ENCODE results near the gene CHAT. TPM values are rescaled to one million over a fixed set of nuclear protein-coding genes. Genes with fewer than 3 reads are reported as not detected.

CHAT gene
- total RNA-seq, 1 donor from 2014 or later: not detected

DNA sequence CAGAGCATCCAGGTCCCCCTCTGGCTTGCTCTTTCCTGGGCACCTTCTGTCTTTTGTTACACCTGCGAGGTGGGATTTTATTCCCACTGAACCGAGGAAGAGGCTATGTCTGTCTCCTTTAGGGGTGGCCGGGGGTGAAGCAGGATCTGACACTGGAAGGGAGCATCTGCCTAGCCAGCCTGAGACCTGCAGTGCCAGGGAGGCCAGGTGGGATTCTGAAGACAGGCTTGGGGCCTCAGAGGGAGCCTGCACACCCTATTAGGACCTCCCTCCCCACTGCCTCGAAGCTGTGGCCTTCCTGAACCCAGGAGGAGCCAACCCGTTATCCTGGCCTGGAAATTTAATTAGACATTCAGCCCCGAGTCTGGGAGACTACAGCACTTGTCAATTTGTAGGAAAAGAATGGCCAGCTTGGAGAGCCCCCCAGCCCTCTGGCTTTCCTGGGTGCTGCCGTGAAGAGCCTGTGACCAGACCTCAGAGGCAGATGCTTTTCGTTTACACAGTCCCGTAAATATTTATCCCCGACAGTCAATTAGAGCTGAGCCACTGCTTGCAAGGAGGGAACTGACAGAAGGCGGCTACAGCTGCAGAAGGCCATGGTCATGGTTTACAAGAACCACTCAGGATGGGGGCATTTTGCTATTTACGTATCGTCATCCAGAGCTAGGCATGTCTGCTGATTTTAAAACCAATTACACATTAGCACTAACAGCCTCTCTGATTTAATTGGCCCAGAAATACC, 19.7 kb downstream of the CHAT start:
- H3K9me3 ChIP-seq (replicated peaks): no peaks in the 10 kb centered on the region
- DNase-seq: no peak
- no peak overlapping the region for H3K4me3 ChIP-seq

GRCh38 chr10:49634069-49634660, 20.3 kb downstream of the CHAT start:
- Histone ChIP-seq H3K36me3 (no peaks in the 10 kb centered on the region), H3K27ac (replicated peaks) (no peak overlapping the region), H3K27me3 (ENCODE audit: low read depth) (peaks cover 53% of the 10 kb centered on the region), H3K9me3 (replicated peaks) (no peaks in the 10 kb centered on the region), H3K4me1 (no peaks in the 10 kb centered on the region), H3K4me3 (no peak overlapping the region)
- TF ChIP-seq, protein P1, sequence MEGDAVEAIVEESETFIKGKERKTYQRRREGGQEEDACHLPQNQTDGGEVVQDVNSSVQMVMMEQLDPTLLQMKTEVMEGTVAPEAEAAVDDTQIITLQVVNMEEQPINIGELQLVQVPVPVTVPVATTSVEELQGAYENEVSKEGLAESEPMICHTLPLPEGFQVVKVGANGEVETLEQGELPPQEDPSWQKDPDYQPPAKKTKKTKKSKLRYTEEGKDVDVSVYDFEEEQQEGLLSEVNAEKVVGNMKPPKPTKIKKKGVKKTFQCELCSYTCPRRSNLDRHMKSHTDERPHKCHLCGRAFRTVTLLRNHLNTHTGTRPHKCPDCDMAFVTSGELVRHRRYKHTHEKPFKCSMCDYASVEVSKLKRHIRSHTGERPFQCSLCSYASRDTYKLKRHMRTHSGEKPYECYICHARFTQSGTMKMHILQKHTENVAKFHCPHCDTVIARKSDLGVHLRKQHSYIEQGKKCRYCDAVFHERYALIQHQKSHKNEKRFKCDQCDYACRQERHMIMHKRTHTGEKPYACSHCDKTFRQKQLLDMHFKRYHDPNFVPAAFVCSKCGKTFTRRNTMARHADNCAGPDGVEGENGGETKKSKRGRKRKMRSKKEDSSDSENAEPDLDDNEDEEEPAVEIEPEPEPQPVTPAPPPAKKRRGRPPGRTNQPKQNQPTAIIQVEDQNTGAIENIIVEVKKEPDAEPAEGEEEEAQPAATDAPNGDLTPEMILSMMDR (IDR thresholded peaks at IDR 0.05; ENCODE audit: borderline replicate concordance): no peak
- no peak for DNase-seq
- intact Hi-C loops (cut with micrococcal nuclease): no loop called here

More for the DNA sequence above, 19.7 kb downstream of the CHAT start:
- TF ChIP-seq, protein P1 (IDR thresholded peaks at IDR 0.05; ENCODE audit: borderline replicate concordance): no peak
- H3K36me3 ChIP-seq: no peaks in the 10 kb centered on the region
- intact Hi-C loops (cut with micrococcal nuclease): no loop called here
- no peaks in the 10 kb centered on the region for H3K4me1 ChIP-seq
- peaks cover 52% of the 10 kb centered on the region for H3K27me3 ChIP-seq (ENCODE audit: low read depth)
- no peak overlapping the region for H3K27ac ChIP-seq (replicated peaks)

DNA sequence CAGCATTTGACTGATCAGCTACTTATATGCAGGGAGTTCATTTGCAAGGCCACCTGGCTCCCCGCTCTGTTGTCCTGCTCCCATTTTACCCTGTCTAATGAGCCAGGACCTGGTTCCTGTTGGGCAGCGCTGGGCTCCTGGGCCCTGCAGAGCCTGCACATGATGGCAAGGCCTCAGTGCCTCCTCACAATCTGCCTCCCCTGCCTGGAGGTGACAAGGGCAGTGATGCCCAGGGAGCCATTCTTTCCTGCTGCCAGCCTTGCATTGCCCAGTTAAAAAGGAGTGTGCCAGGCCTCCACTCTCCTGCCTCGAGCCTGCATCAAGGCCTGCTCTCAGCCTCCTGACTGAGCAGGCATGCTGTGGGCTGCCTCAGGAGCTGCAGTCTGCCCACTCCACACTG, 28.5 kb downstream of the CHAT start:
- no peaks in the 10 kb centered on the region for H3K36me3 ChIP-seq
- H3K4me3 ChIP-seq: no peak overlapping the region
- H3K4me1 ChIP-seq: no peaks in the 10 kb centered on the region
- TF ChIP-seq, protein P1 (IDR thresholded peaks at IDR 0.05; ENCODE audit: borderline replicate concordance): no peak
- no peak overlapping the region for H3K27ac ChIP-seq (replicated peaks)
- H3K27me3 ChIP-seq (ENCODE audit: low read depth): peaks cover 82% of the 10 kb centered on the region
- H3K9me3 ChIP-seq (replicated peaks): no peaks in the 10 kb centered on the region
- intact Hi-C loops (cut with micrococcal nuclease): no loop called here
- DNase-seq: no peak

GRCh38 chr10:49643241-49644034, 29.6 kb downstream of the CHAT start:
- Histone ChIP-seq H3K27ac (replicated peaks) (no peak overlapping the region), H3K9me3 (replicated peaks) (no peaks in the 10 kb centered on the region), H3K27me3 (ENCODE audit: low read depth) (peaks cover 83% of the 10 kb centered on the region), H3K36me3 (no peaks in the 10 kb centered on the region), H3K4me3 (no peak overlapping the region), H3K4me1 (no peaks in the 10 kb centered on the region)
- intact Hi-C loops (cut with micrococcal nuclease): no loop called here
- no peak for DNase-seq
- TF ChIP-seq, protein P1 (IDR thresholded peaks at IDR 0.05; ENCODE audit: borderline replicate concordance): no peak

DNA sequence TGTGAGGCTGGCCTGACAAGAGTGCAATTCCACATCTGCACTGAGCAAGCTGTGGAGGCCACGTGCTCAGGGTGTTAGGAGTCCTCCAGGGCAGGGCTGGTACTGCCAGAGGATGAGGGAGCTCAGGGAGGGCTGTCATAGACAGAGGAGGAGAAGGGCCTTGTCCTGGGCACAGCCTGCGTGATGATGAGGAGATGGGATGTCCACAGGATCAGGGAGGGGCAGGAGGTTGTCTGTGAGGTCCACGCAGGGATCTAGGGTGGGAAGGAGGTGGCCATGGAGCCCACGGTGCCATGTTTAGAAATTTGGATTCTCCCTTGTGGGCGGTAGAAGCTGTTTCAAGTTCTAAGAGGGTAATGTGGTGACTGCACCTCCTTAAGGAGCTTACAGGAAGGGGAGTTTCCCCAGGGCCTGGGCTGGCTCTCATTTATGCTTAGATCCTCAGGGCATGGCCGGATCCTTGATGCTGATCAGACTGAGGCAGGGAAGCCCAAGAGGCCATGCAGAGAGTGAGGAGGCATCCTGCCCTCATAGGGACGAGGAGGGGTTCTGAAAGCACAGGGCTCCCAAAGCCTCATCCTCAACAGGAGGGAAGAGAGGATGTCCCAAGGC, 30.3 kb downstream of the CHAT start:
- Histone ChIP-seq H3K4me3 (no peak overlapping the region), H3K27ac (replicated peaks) (no peak overlapping the region), H3K36me3 (no peaks in the 10 kb centered on the region), H3K9me3 (replicated peaks) (no peaks in the 10 kb centered on the region), H3K27me3 (ENCODE audit: low read depth) (peaks cover 83% of the 10 kb centered on the region), H3K4me1 (no peaks in the 10 kb centered on the region)
- DNase-seq: no peak
- intact Hi-C loops (cut with micrococcal nuclease): no loop called here
- TF ChIP-seq, protein P1 (IDR thresholded peaks at IDR 0.05; ENCODE audit: borderline replicate concordance): no peak

Data from left ventricle myocardium inferior (tissue), 1 donor.